Left lung (tissue), 10 donors: ENCODE results near the gene EIF4B. TPM values are rescaled to one million over a fixed set of nuclear protein-coding genes. Genes with fewer than 3 reads are reported as not detected.

Experiments
- ATAC-seq: fragments of 200-7000 bp; cut with Tn5 transposase; one replicate; pipeline ENCODE4 v1.9.1; 2020; ENCODE audit warnings: moderate library complexity
- DNase-seq, 4 donors: peaks; one replicate each; pipeline ENCODE4 v3.0.0-alpha.2; 2013 to 2020
- H3K27ac ChIP-seq, 2 donors: fragments of 200-600 bp; sonication (generic) in 1 of 2; one replicate each; pipeline versions ENCODE4 v1.5.0 to v1.8.0; 2020 to 2021
- H3K27me3 ChIP-seq, 2 donors: fragments of 200-600 bp; sonication (generic) in 1 of 2; one replicate each; pipeline versions ENCODE4 v1.5.0 to v1.8.0; 2020 to 2021
- H3K36me3 ChIP-seq, 2 donors: fragments of 200-600 bp; sonication (generic) in 1 of 2; one replicate each; pipeline versions ENCODE4 v1.5.0 to v1.8.0; 2020 to 2021
- H3K4me1 ChIP-seq, 2 donors: fragments of 200-600 bp; one replicate each; pipeline ENCODE4 v1.8.0; 2021
- H3K4me3 ChIP-seq, 2 donors: fragments of 200-600 bp; sonication (generic) in 1 of 2; one replicate each; pipeline versions ENCODE4 v1.5.0 to v1.8.0; 2020 to 2021; ENCODE audit warnings: mild to moderate bottlenecking in 1 of 2
- H3K9me3 ChIP-seq, 2 donors: fragments of 200-600 bp; sonication (generic) in 1 of 2; one replicate each; pipeline versions ENCODE4 v1.5.0 to v1.8.0; 2020 to 2021
- intact Hi-C, 2 donors: fragments of 100-400 bp; cut with DNase I; formaldehyde crosslinking; loops; one replicate each; pipeline versions ENCODE4 v1.11.2 to v1.14.2; 2022
- polyA plus RNA-seq, 6 donors: library from polyadenylated mRNA; unstranded; fragments of 120-200 nt; gene quantifications; one replicate each; pipeline ENCODE4 v1.2.1, GENCODE V29; 2013; ENCODE audit not compliant: insufficient read length in 6 of 6
- total RNA-seq, 2 donors: library from RNA; stranded (reverse); fragmentation: NEBNext Ultra II Directional; extraction: Animal tissue kit (Norgen Biotek cat#: 25700); gene quantifications; one replicate each; pipeline ENCODE4 v1.2.1, GENCODE V29; 2021
- TF ChIP-seq, protein P1 (sequence below), 2 donors: fragments of 200-600 bp; sonication (generic) in 1 of 2; IDR thresholded peaks; one replicate each; pipeline versions ENCODE4 v1.5.0 to v1.8.0; 2021; ENCODE audit warnings: antibody characterized with exemption in 2 of 2
- donor health status: DM: no; HTN: yes; CAD: no.
- donor health status: DM: no; HTN: no; CAD: no.

EIF4B gene
- total and polyA plus RNA-seq, 8 donors = 326 to 581 (median 515) TPM

GRCh38 chr12:53044896-53045695 is 38.8 kb downstream of the EIF4B start:
- Histone ChIP-seq H3K4me1 (peaks cover 31 to 42% of the 10 kb centered on the region in 2 donors), H3K9me3 (no peaks in the 10 kb centered on the region), H3K4me3 (no peak overlapping the region), H3K27me3 (peaks cover 0 to 10% of the 10 kb centered on the region in 2 donors), H3K27ac (peak overlapping the region; percentile 89 to 96), H3K36me3 (peaks cover 0 to 14% of the 10 kb centered on the region in 2 donors)
- DNase-seq (no peak), ATAC-seq (no peak)
- intact Hi-C loops = no loop called here
- TF ChIP-seq, protein P1, sequence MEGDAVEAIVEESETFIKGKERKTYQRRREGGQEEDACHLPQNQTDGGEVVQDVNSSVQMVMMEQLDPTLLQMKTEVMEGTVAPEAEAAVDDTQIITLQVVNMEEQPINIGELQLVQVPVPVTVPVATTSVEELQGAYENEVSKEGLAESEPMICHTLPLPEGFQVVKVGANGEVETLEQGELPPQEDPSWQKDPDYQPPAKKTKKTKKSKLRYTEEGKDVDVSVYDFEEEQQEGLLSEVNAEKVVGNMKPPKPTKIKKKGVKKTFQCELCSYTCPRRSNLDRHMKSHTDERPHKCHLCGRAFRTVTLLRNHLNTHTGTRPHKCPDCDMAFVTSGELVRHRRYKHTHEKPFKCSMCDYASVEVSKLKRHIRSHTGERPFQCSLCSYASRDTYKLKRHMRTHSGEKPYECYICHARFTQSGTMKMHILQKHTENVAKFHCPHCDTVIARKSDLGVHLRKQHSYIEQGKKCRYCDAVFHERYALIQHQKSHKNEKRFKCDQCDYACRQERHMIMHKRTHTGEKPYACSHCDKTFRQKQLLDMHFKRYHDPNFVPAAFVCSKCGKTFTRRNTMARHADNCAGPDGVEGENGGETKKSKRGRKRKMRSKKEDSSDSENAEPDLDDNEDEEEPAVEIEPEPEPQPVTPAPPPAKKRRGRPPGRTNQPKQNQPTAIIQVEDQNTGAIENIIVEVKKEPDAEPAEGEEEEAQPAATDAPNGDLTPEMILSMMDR (IDR thresholded peaks at IDR 0.05) = no peak

DNA sequence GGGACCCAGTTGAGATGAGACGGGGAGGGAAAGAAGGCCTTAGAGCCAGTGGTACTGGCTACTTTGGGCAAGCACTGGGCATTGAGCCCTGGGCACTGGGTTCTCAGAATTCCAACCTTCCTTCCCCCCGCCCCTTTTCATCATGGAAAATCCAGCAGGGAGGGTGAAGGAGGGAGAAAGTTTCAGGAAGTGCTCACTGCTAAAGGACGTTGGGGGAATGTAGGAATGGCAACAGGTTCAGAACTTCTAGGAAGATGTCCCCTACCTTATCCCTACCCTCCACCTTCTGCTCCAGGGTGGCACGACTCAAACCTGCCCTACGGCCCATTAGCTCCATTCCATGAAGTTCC is 39.4 kb downstream of the EIF4B start:
- intact Hi-C loops = no loop called here
- no peak for DNase-seq
- Histone ChIP-seq H3K27ac (peak overlapping the region; percentile 89 to 96), H3K9me3 (no peaks in the 10 kb centered on the region), H3K4me1 (peaks cover 31 to 42% of the 10 kb centered on the region in 2 donors), H3K4me3 (peak overlapping the region in 1 of 2 donors; percentile 51), H3K36me3 (peaks cover 0 to 8% of the 10 kb centered on the region in 2 donors), H3K27me3 (peaks cover 0 to 10% of the 10 kb centered on the region in 2 donors)
- no peak for ATAC-seq
- TF ChIP-seq, protein P1 (IDR thresholded peaks at IDR 0.05) = no peak

DNA sequence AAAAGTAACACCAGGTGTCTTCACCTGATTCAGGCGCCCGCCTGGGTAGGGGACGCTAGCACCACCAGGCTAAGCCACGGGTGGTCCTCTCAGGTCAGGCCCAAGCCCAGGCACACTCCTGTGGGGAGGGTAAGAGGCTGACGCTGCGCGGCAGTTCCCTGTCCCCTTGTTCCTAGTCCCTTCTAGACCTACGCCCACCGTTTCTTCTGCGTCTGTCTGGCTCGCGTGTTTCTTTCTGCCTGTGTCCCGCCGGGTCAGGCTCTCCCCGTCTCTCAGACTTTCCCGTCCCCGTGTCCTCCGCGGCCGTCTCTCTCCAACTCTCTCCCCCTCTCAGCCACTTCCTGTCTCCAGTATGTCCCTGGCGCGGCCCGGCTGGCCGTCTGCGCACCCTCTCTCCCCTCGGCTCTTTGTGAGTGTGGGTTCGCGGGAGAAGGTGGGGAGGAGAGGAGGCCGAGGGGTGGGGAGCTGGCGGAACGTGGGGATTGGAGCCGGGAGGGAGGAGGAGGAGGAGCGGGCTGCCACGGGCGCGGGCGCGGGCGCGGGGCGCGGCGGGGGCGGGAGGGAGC is 40.5 kb downstream of the EIF4B start:
- Histone ChIP-seq H3K27me3 (peaks cover 0 to 10% of the 10 kb centered on the region in 2 donors), H3K9me3 (no peaks in the 10 kb centered on the region), H3K27ac (peak overlapping the region; percentile 89 to 96), H3K36me3 (no peaks in the 10 kb centered on the region), H3K4me1 (peaks cover 35 to 50% of the 10 kb centered on the region in 2 donors), H3K4me3 (peak overlapping the region; percentile 51 to 53)
- TF ChIP-seq, protein P1 (IDR thresholded peaks at IDR 0.05) = no peak
- ATAC-seq (peak; percentile 33), DNase-seq (peak in 3 of 4 donors; percentile 81 to 94 (median 84))
- intact Hi-C loops = no loop called here

DNA sequence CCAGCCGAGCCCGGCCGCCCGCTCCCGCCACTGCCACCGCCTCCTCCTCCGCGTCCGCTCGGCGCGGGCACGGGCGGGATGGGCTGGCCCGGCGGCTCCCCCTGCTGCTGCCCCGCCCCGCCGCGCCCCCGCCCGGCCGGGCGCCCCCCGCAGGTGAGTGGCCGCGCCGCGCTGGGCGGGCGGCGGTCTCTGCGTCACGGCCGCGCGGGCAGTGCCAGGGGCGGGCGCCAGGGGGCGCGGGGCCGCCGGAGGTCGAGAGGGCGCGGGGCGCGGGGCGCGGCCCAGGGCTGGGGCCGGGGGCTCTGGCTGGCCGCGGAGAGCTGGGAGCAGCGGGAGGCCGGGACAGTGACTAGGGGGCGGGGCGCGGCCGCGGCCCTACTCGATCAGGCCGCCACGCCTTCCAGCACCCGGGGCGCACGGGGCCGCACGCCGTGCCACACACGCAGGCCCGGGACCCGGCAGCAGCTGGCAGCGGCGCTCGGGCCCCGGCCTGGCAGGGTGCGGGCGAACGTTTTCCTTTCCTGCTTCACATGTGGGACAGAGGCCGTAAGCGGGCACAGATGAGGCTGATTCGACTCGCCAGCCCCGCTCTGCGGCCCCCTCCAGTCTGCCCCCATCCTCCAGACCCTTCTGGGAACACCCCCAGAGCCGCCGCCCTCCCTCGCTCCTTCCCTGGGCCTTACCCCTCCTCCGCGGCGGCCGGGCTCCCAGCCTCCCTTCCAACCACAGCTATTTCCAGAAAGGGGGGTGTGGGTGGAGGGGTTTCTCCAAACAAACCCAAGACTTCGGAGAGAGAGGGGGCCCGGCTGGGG is 41.2 kb downstream of the EIF4B start:
- Histone ChIP-seq H3K27me3 (peaks cover 0 to 10% of the 10 kb centered on the region in 2 donors), H3K27ac (peak overlapping the region; percentile 89 to 96), H3K4me1 (peaks cover 42 to 57% of the 10 kb centered on the region in 2 donors), H3K9me3 (no peaks in the 10 kb centered on the region), H3K36me3 (no peaks in the 10 kb centered on the region), H3K4me3 (peak overlapping the region; percentile 36 to 68)
- ATAC-seq = peak; percentile 19
- intact Hi-C loops = no loop called here
- DNase-seq = peak; percentile 76 to 94 (median 86)
- TF ChIP-seq, protein P1 (IDR thresholded peaks at IDR 0.05) = no peak
